Skin of body (tissue), 2 donors: ENCODE measurements around the gene TAGLN3. TPM values are rescaled to one million over a fixed set of nuclear protein-coding genes. Genes with fewer than 3 reads are reported as not detected.

Experiments
- DNase-seq: peaks from one replicate; lab custom pipeline; 2025; lab: John Stamatoyannopoulos, UW
- total RNA-seq: library from RNA; depleted of rRNA; stranded (reverse); fragments of >200 nt; gene quantifications from one replicate; pipeline ENCODE4 v1.2.3, GENCODE V29; 2014

TAGLN3 gene
- total RNA-seq, 1 donor from 2014 or later = 1.9 TPM

DNA sequence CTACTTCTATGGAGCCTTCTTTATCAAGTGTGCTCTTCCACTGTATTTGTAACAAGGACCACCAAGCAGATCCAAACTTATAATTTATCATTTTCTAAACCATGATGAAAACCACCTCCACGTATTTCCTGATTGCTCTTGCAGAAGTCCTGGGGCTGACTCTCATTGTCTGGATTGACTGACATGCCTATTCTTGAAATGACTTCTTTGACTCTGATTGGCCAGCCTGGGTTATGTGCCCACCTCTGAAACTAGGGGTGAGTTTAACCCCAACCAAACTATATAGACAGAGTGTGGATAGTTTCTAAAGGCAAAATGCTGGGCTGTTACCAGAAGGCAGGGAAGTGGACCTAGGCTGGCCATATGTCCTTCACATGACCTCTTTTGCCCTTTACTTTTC, 48.5 kb downstream of the TAGLN3 start:
- no peak for DNase-seq

DNA sequence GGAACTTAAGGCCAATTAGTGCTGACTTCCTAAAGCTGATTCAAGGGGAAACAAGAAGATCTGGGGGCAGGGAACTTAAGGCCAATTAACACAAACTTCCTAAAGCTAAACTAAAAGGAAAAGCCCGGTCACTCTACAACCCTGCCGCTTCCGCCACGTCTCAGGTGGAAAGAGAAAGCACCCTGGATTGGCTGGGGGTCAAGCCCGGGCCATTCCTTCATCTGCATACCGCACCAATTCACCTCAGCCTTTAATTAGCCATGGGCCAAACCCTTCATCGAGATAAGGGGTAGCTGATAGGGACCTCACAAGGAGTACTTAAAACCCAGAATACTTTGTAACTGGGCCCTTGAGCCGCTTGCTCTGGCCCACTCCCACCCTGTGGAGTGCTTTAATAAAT, 50.2 kb downstream of the TAGLN3 start:
- no peak for DNase-seq

DNA sequence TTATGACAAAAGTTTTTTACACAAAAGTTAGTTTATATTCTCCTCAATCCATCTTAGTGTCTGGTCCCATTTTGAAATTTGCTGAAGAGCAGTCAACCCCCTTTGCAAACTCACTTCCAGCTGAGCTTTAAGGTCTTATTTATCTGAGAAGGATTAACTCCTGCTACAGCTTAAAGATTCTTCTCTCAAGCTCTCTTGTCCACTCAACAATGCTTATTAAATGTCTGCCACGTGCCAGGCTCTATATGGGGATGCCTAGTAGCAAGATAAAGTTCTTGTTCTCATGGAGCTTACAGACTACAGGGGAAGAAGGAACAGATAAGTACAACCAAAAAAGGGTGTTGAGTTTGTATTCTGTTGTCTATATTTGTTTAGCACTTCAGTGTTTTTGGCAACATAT, 54.5 kb downstream of the TAGLN3 start:
- no peak for DNase-seq

DNA sequence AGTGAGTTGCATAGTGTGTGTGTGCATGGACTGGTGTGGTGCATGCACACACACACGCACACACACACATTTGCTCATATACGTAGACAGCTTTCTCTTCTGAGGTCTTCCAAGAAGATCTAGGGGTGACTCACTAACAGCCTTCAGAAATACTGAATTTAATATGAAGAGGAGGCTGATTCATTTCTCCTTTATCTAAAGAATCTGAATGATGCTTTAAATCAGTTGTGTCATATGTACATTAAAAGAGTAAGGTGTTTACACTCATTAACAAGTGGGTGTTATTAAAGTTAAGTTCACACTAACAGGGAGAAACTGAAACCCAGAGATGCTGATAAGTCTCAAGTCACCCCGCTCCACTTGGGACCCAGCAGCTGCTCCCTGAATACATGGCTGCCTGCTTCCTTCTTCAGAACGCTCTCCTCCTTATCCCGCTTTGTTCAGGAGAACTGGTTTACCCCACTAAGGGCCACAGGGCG, 57.8 kb downstream of the TAGLN3 start:
- no peak for DNase-seq

DNA sequence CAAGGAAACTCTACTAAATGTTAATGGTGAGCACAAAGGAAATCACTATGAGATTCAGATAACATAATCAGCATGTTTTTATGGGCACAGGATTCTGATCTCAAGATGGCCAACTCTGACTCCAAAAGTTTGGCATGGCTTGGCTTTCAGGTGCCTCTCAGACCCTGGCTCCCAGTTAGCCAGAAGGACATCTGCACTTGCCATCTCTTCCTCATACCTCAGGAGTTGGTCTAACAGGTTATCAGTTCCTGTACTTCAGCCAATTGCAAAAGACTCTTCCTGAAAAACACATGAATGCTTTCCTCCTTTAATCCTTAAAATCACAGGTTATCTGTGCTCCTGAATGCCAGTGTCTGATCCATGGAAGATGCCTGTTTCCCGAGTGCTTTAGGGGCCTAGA, 60.8 kb downstream of the TAGLN3 start:
- no peak for DNase-seq

DNA sequence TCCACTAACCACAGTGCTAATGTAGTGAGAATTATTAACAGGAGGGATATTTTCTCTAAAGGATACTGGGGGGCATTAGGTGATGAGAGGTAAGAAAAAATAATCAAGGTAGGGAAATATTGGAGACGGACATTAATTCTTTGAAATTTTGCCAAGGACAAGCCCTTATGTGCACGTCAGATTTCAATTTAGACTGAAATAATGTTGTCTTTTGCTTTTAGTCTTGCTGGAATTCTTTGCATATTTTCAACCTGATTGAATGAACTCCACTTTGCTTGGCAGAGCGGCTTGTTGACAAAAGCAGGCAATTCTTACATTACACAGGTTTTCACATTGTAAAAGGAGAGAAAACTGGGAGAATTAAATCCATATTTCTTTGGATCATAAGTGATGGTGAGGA, 62.4 kb downstream of the TAGLN3 start:
- no peak for DNase-seq

Other genes starting within 250 kb of the TAGLN3 start
- 92.0 TPM for gene PHLDB2, start 139.7 kb upstream of the TAGLN3 start, total RNA-seq
- 46.2 TPM for gene ABHD10, start 19.9 kb upstream of the TAGLN3 start, total RNA-seq
- gene TMPRSS7, start 35.8 kb downstream of the TAGLN3 start, total RNA-seq = not detected
- 12.9 TPM for gene C3orf52, start 87.5 kb downstream of the TAGLN3 start, total RNA-seq
- 1.2 TPM for gene GCSAM, start 134.3 kb downstream of the TAGLN3 start, total RNA-seq